D721Med (cell line): ENCODE results near the gene ZDHHC3.

Experiments used
- DNase-seq: peaks from one replicate; pipeline ENCODE4 v3.0.0; 2011; ENCODE audit warnings: low spot score; ENCODE audit not compliant: insufficient read length
- FAIRE-seq: peaks from 2 replicates; lab custom pipeline; 2011; peaks lifted over from hg19 to GRCh38; lab: Jason Lieb, UNC
- CTCF ChIP-seq: IDR thresholded peaks from 2 replicates; pipeline ENCODE4 v1.5.1; 2012; ENCODE audit warnings: mild to moderate bottlenecking, control low read depth; ENCODE audit not compliant: insufficient read depth; ENCODE audit errors: missing control alignments

The ZDHHC3 gene

GRCh38 chr3:44907612-44908011 is 68.4 kb downstream of the ZDHHC3 start:
- FAIRE-seq, result no peak
- TF ChIP-seq CTCF, result no peak
- no peak for DNase-seq

GRCh38 chr3:44906997-44907396 is 69.0 kb downstream of the ZDHHC3 start:
- no peak for FAIRE-seq
- no peak for TF ChIP-seq CTCF
- no peak for DNase-seq

GRCh38 chr3:44905446-44906157 is 70.4 kb downstream of the ZDHHC3 start:
- TF ChIP-seq CTCF, result no peak
- DNase-seq (no peak), FAIRE-seq (no peak)

GRCh38 chr3:44903751-44904150 is 72.2 kb downstream of the ZDHHC3 start:
- no peak for FAIRE-seq
- no peak for DNase-seq
- TF ChIP-seq CTCF, result no peak

- no peak for FAIRE-seq
- TF ChIP-seq CTCF, result no peak
These were observed 72.7 kb downstream of the ZDHHC3 start for GRCh38 chr3:44903314-44903713.

GRCh38 chr3:44902628-44903027 is 73.3 kb downstream of the ZDHHC3 start:
- no peak for TF ChIP-seq CTCF
- FAIRE-seq, result no peak
- DNase-seq, result no peak

More at GRCh38 chr3:44903314-44903713, 72.7 kb downstream of the ZDHHC3 start:
- no peak for DNase-seq

GRCh38 chr3:44899683-44900367 is 76.1 kb downstream of the ZDHHC3 start:
- no peak for TF ChIP-seq CTCF
- no peak for FAIRE-seq
- DNase-seq, result no peak
